ENCODE measurements around the gene LHFPL5.

The LHFPL5 gene

GRCh38 chr6:35769211-35769610 is 35.9 kb upstream of the LHFPL5 start:
- no peaks in the 10 kb centered on the region for H3K27me3 ChIP-seq (ENCODE audit: control insufficient read depth, insufficient read depth, low read length)

GRCh38 chr6:35771343-35771627 is 33.9 kb upstream of the LHFPL5 start:
- no peak overlapping the region for H3K9ac ChIP-seq

More at GRCh38 chr6:35769211-35769610, 35.9 kb upstream of the LHFPL5 start:
- H3K4me1 ChIP-seq, result peaks cover 1% of the 10 kb centered on the region
- no peaks in the 10 kb centered on the region for H3K79me2 ChIP-seq
- no peak overlapping the region for H2AFZ ChIP-seq
- H3K9me3 ChIP-seq (ENCODE audit: control insufficient read depth, low read length), result no peaks in the 10 kb centered on the region
- H3K27ac ChIP-seq, result no peak overlapping the region
- H3K4me2 ChIP-seq (ENCODE audit: low read length), result no peak overlapping the region
- H3K9ac ChIP-seq, result no peak overlapping the region
- no peaks in the 10 kb centered on the region for H3K36me3 ChIP-seq (ENCODE audit: control insufficient read depth, insufficient read depth, low read length)
- no peak for TF ChIP-seq CTCF (IDR thresholded peaks at IDR 0.05)
- H3K4me3 ChIP-seq (ENCODE audit: low read depth, low read length), result no peak overlapping the region

GRCh38 chr6:35774116-35774794 is 30.9 kb upstream of the LHFPL5 start:
- H3K9ac ChIP-seq, result no peak overlapping the region
- no peaks in the 10 kb centered on the region for H3K4me1 ChIP-seq
- H3K4me3 ChIP-seq (ENCODE audit: low read depth, low read length), result no peak overlapping the region
- H3K36me3 ChIP-seq (ENCODE audit: control insufficient read depth, insufficient read depth, low read length), result no peaks in the 10 kb centered on the region
- no peaks in the 10 kb centered on the region for H3K79me2 ChIP-seq
- no peaks in the 10 kb centered on the region for H3K9me3 ChIP-seq (ENCODE audit: control insufficient read depth, low read length)
- H3K4me2 ChIP-seq (ENCODE audit: low read length), result no peak overlapping the region
- TF ChIP-seq CTCF (IDR thresholded peaks at IDR 0.05), result no peak
- no peak overlapping the region for H3K27ac ChIP-seq
- no peaks in the 10 kb centered on the region for H3K27me3 ChIP-seq (ENCODE audit: control insufficient read depth, insufficient read depth, low read length)
- H2AFZ ChIP-seq, result no peak overlapping the region

More at GRCh38 chr6:35771343-35771627, 33.9 kb upstream of the LHFPL5 start:
- no peak overlapping the region for H3K4me3 ChIP-seq (ENCODE audit: low read depth, low read length)
- no peaks in the 10 kb centered on the region for H3K4me1 ChIP-seq
- H3K36me3 ChIP-seq (ENCODE audit: control insufficient read depth, insufficient read depth, low read length), result no peaks in the 10 kb centered on the region
- H2AFZ ChIP-seq, result no peak overlapping the region
- H3K79me2 ChIP-seq, result no peaks in the 10 kb centered on the region
- H3K27me3 ChIP-seq (ENCODE audit: control insufficient read depth, insufficient read depth, low read length), result no peaks in the 10 kb centered on the region
- H3K4me2 ChIP-seq (ENCODE audit: low read length), result no peak overlapping the region
- no peak overlapping the region for H3K27ac ChIP-seq
- no peak for TF ChIP-seq CTCF (IDR thresholded peaks at IDR 0.05)
- no peaks in the 10 kb centered on the region for H3K9me3 ChIP-seq (ENCODE audit: control insufficient read depth, low read length)

- no peak overlapping the region for H2AFZ ChIP-seq
- H3K79me2 ChIP-seq, result no peaks in the 10 kb centered on the region
- no peak overlapping the region for H3K27ac ChIP-seq
- no peak overlapping the region for H3K4me3 ChIP-seq (ENCODE audit: low read depth, low read length)
- no peaks in the 10 kb centered on the region for H3K9me3 ChIP-seq (ENCODE audit: control insufficient read depth, low read length)
- H3K27me3 ChIP-seq (ENCODE audit: control insufficient read depth, insufficient read depth, low read length), result no peaks in the 10 kb centered on the region
- no peaks in the 10 kb centered on the region for H3K36me3 ChIP-seq (ENCODE audit: control insufficient read depth, insufficient read depth, low read length)
- no peak overlapping the region for H3K4me2 ChIP-seq (ENCODE audit: low read length)
- H3K4me1 ChIP-seq, result no peaks in the 10 kb centered on the region
- no peak overlapping the region for H3K9ac ChIP-seq
- no peak for TF ChIP-seq CTCF (IDR thresholded peaks at IDR 0.05)
Observed at GRCh38 chr6:35775031-35775430, 30.1 kb upstream of the LHFPL5 start.
